ENCODE measurements around the gene COMMD3.
A peak's percentile ranks its signal among the peaks of the same experiment; 100 is the strongest.

Gene COMMD3

DNA sequence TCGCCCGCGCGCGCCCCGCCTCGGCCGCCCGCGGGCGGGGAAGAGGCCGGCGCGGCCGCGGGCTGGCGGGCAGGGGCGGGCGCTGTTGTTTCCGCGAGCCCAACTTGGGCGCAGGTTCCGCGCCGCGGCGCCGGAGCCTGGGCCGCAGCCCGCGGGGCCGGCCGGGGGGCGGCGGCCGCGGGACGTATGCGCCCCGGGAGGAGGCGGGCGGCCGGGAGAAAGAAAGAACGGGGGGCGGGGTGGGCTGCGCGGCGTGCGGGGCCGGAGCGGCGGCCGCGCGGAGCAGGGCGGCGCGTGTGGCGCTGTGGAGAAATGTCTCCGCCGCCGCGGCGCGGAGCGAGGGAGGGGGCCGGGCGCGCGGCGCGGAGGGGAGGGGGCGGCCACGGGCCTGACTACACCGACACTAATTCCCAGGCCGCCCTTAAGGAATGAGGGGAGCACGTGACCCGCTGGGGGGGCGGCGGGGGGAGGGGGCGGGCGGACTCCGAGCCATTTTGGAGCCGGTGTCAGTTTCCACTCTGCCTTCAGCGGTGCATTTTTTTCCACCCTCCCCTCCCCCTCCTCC lies 4.5 kb downstream of the COMMD3 start, which contains the start of gene BMI1:
Gene BMI1, plus strand, starts transcription at position 509 of the 565 bp plus-strand sequence. CDS start 5,351 bp downstream, outside the sequence.
- peak; percentile 39 for DNase-seq

DNA sequence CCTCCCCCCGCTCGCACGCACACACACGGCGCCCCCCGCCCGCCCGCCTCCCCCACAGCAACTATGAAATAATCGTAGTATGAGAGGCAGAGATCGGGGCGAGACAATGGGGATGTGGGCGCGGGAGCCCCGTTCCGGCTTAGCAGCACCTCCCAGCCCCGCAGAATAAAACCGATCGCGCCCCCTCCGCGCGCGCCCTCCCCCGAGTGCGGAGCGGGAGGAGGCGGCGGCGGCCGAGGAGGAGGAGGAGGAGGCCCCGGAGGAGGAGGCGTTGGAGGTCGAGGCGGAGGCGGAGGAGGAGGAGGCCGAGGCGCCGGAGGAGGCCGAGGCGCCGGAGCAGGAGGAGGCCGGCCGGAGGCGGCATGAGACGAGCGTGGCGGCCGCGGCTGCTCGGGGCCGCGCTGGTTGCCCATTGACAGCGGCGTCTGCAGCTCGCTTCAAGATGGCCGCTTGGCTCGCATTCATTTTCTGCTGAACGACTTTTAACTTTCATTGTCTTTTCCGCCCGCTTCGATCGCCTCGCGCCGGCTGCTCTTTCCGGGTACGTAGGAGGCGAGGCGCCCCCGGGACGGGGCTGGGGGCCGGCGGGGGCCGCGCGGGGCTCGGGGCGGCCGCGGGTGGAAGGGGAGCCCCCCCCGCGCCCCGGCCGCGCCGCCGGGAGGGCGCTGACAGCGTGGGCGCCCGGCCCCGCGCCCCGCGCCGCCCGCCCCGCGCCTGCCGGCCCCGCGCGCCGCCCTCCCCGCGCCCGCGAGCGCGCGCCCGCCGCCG lies 5.2 kb downstream of the COMMD3 start:
- DNase-seq = no peak

DNA sequence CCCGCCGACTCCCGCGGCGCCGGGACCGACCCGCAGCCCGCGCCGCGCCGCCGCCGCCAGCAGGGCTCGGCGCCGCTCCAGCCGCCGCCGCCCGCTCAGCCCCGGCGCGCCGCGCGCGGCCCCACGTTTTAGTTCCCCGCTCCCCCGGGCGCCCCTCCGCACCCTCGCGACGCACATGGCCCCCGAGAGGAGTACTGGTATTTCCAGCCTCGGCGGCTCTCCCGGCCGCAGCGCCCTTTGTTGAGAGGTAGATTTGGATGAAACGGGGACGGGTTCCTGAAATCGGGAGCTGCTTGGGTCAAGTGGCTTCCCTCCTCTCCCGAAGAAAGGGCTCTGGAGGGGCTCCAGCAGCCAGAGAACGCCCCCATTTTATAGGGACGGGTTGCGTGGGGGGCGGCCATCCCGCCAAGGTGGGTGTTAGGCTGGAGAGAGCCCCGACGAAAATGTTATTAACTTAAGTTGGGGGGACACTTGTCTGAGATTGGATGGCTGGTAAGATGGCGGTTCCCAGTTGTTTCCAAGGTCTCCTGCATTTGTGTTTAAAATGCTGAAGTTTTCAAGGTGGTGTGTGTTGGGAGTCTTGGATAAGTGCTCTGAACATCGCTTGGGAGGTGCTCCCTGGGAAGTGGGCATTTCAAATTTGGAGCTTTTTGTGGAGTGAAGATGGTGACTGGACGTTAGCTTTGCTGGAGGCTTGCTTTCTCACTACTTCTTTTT lies 5.9 kb downstream of the COMMD3 start:
- no peak for DNase-seq

DNA sequence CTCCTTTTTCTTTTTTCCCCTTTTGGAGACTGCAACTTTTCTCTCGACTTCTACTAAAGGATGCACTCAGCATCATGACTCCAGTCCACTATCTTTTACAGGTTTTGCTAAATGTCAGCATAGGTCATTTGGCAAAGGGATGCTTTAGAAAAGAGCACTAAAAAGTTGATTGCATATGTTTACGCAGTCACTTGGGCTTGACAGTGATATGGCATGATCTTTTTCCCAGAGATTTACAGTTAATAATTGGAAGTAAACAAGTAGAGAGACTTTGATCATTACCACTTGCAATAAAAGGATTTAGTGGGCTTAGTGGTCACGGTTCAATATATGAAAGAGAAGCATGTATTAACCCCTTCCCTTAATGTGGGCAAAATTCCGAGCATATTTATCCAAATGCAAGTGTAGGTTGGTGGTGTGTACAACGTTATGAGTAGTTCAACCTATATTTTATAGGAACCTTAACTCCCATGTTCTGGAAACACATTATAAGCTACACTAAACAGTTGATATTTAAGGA lies 6.5 kb downstream of the COMMD3 start:
- no peak for DNase-seq

DNA sequence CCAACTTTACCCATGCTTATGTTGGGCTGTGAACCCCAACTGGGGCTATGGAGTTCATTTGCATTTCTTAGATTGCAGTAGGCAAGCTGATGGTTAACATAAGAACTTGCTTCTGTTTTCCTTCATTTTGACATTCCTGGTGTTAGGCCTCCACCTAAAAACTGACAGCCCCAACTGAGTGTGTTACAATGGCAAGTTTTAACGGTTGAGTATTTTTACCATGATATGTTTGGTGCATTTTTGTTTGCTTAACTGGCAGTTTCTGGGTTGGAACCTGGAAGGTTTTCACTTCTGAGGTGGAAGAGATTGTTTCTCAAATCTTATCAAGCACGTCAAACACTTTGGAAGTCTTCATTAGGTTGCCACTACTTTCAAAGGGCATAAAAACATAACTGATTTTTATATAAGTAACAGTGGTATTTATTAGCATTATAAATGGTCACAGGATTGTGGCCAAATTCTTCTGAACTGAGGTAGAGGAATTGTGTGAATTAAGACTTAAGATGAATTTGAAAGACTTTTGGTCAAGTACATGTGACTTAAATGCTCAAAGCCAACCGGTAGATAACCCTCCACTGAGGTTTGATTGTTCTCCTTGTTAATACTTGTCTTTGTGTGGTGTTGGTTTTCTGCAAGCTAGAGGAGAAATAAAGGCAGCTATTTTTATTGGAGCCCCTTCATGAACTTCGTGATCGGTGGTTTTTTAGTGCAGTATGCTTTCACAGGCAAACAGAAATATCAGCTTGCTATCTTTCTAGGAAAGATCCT lies 7.5 kb downstream of the COMMD3 start:
- no peak for DNase-seq

DNA sequence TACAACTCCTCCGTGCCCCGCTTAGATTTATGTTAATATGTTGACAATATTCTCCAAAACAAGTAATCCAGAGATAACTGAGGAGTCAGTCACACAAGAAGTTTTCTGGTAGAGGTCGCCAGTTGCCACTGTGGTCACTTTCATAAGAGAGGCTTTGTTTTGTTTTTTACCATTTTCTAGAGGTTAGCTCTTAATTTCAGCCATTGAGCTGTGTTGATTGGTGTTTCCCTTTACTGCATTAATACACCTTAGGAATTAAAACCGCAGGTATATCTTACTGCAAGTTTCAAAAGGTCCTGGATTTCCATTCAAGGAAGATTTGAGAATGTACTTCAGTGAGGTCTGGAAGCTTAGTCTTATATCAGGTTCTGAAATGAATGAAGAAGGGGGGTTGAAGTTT lies 8.2 kb downstream of the COMMD3 start:
- DNase-seq = no peak

DNA sequence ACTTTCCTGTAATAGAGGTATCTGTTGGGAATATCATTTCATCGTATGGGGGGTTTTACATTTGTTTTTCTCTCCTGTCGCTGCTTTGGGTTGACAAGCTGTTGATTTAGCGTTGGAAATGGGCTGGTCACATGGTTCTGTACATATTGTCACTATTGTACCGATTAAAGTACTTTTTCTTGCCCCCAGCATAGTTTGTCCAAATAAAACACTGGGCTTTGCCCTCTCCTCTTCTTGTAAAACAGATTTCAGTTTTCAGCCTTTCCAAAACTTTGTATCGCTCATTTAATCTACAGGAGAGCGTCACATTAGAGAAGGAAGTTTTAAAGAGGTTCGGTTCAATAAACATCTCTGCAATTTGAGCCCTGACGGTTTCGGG lies 8.7 kb downstream of the COMMD3 start:
- no peak for DNase-seq

DNA sequence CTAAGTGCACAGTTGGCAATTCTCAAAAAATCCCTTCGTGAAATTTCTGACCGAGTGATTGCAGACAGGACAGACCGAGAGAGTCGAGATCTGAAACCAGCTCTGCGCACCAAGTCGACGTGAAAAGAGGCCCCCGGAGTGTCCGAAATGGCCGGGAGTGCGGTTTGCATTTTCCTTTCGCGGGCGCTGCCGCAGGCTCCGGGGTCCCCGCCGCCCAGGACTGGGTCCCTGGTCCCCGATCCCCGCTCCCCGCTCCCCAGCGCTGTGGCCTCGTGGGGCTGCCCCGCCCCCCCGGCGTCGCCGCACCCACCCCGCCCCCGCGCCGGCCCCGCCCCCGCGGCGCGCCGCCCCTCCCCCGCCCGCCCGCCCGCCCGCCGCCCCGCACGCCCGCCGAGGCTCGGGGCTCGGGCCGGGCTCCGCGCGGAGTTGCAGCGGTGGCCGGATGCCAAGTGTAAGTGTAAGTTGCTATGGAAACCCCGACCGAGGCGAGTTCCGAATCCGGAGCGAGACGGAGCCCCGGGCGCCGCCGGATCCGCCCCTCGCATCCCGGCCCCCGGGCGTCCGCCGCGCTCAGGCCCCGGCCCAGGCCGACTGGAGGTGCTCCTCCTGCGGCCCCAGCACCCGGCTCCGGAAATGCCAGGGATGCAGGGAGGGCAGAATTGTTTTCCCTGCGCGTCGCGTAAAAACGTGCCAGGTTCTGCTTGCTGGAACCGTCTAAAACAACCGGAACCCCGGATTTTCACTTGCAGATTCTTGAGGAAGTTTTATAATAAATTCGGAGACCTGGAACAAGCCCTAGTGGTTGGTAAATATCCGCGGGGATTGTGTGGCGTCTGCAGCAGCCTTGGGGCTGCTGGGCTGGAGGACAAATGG lies 9.3 kb downstream of the COMMD3 start:
- peak; percentile 15 for DNase-seq

DNA sequence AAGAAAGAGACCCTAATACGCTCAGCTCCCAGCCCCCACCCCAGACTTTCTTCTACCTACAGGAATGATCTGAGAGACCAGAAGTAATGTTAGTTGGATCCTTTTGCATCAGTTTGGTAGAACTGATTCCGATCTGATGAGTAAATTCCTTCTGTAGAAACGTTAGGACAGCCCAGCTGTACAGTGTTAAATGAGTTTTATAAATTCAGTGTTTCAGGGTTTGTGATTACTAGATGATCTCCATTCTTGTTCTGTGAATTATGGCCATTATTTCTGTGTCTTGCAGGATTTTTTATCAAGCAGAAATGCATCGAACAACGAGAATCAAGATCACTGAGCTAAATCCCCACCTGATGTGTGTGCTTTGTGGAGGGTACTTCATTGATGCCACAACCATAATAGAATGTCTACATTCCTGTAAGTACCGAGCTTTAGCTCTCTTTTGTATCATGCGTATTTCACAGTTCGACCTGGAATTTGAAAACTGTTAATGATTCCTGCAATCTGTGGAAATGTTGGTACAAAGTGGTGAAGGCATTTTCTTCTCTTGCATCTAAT lies 10.0 kb downstream of the COMMD3 start:
- DNase-seq = no peak

DNA sequence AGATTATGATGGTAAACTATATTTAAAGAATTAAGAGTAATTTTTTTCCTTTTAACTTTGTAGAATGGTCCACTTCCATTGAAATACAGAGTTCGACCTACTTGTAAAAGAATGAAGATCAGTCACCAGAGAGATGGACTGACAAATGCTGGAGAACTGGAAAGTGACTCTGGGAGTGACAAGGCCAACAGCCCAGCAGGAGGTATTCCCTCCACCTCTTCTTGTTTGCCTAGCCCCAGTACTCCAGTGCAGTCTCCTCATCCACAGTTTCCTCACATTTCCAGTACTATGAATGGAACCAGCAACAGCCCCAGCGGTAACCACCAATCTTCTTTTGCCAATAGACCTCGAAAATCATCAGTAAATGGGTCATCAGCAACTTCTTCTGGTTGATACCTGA lies 13.0 kb downstream of the COMMD3 start:
- DNase-seq = no peak

DNA sequence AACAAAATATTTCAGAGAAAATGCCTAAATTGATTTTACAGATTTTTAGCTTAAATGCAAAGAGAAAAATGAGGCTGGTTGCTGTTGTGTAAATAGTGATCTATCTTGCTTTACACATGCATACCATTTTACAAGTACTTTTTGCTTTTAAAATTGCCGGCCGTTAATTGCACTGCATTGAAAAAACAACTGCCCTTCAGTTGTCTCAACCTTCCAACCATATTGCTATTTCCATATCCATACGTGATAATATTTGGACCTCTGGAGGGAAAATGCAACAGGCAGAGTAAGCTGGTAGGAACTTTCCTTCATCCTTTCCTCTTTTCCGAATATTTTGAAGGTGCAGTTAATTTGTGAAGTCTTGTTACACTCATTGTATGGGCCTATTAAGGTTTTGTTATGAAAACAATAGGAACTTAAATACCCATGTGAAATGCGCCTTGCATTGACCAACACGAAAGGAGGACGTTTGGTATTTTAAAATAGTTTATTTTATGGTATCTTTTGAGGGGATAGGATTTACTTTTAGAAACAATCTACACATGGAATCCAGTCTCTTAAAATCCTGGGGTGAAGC lies 16.0 kb downstream of the COMMD3 start:
- no peak for DNase-seq

DNA sequence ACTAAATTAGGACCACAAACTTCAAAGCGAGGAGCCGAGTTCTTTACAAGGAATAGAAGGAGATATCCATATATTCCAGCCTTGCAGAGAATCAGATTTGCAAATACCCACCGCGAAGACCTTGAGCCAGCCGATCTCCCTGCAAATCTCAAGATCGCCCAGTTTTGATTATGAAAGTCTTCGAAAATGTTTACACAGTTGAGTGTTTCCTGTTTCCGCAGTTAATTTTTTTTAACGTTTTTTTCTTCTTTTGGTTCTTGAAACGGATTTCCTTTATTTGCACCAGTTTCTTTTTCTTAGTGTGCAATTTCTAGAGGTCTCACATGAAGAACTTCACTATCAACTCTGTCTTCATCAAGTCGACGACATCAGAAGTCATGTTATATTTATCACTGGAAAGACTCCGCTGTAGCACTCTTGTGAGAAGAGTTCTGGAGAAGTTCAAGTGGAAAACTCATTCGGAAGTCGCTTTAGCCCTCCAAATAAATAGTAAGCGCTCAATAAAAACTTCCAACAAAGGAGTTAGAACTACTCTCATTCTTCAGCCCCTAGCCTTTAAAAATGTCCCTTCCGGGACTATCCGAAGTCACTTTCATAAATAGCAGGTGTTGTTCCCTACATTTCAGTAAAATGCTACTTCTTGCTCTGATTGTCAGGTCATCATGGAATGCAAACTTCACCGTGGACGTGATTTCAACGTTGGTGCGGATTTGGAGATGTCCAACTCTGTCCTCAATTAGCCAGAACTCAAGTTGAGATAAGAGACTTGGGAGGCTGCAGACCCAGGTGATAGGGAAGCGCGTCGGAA lies 17.2 kb downstream of the COMMD3 start:
- DNase-seq = no peak

DNA sequence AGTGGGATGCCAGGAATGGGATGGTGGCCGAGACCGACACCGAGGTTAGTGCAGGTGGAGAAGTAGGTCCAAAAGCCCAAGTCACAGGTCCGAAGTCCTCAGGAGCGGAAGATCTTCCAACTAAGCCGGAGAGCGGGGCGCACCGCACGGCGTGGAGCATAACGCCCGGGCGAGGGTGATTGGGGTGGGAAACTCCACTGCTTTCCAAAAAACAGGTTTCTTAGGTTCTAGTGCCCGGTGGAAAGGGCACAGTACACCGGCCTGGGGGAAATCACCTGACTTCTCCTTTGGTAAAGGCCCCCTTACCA lies 17.7 kb downstream of the COMMD3 start:
- no peak for DNase-seq

DNA sequence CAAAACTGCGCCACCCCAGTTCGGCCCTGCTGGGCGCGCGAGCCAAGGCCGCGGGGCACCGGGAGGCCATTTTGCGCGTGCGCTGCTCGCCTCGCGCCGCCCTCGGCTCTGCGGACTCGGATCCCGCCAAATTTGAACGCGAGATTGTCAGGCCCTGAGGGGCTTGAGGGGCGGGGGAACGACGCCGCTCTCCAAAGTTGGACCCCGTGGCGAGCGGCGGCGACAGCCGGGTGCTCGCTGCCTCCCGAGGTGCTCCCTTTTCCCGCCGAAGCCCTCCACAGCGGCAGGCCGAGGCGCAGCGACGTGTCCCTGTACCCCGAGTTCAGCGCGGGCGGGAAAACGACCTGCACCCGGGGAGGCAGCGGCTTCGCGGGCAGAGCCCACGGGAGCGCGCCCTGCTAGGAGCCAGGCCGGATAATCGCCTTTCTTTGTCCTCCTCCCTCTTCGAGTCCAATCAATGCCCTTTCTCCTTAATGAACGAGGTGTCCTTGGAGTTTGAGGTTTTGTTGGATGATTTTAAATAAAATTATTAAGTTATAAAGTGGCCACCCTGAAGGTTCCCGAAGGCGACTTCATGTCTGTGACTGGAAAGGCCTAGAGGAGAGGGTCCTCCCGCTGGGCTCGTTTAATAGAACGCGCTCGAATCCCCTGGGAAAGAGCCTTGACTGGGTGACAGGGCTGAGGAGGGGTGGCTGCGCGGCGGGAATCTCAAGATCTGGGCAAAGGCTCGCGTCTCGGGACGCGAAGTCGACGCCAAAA lies 18.4 kb downstream of the COMMD3 start:
- no peak for DNase-seq

DNA sequence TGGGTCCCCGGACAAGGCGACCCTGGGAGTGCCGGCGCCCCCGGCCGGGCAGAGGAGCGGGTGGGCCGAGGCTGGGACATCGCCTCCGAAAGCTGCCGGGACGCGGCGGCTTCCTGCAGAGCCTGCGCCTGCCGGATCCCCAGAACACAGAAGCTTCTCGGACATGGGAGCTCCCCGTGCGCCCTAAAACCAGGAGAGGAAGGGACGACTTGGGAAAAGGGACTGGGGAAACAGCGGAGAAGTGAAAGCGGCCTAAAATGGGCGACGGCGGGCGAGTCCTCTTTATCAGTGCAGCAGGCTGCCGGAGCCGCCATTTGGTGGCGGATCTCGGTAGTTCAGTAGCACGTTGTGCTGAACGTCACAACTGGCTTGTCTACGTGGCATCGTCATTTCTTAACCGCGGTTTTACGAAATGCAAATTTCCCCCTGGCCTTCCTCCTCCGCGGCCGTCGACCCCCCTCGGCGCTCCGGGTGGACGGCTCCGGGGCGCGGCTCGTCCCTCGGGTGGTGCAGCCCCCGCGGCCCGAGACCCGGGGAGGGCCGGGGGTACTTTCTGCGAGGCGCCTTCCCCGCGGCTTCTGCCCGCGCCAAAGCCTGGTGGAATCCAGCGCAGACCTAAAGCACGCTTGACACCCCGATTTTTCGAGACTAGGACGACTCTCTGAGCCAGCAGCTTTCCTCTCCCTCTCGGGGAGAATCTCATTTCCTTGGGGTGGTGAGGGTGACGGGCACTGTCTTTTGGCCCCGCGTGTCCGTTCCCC lies 19.2 kb downstream of the COMMD3 start:
- no peak for DNase-seq

DNA sequence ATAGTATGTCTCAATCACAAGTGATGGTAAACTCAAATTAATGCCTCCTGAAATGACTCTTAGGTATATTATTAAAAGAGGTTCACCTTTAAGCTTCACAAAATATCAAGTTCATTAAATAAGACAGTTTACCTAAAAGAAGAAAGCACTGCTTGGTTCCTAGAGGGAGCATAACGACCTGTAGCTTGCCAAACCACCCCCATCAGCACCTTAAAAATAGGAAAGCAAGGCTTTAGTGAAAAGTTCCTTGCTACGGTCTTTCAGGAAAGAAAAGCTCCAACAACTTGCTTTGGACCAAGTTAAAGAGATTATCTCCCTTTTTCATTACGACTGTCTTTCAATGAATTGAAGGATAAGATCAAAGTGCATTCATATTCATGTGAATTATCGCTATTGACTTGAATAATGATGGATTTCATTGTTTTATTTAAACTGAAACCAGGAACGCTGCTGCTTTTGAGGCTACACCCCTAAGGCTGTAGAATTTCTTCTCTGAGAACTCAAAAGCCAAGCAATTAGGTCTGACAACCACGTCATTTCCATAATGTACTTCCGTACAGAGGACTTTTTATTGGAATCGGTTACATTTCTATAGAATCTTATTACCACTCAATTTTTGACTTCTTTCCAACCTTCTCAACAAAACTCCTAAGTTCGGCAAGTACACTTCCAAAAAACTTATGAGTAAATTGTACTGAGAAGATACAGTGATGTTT lies 22.2 kb downstream of the COMMD3 start:
- DNase-seq = no peak

DNA sequence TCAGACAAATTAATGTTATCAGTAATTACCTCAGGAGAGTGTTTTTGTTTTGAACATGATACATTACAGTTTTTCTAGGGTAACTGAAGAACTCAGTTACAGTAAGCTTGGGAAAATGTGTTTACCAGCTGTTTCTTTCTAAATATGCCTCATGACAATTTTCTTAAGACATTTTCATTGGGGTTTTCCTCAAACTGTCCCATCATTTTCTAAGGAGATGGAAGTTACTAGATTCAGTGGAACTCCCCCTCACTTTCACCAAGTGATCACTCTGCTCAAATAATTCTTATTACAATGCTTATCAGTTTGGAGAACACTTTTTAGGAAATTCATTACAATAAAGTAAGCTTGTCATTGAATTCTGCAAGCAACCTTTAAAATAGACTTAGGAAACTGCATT lies 22.7 kb downstream of the COMMD3 start:
- DNase-seq = no peak

DNA sequence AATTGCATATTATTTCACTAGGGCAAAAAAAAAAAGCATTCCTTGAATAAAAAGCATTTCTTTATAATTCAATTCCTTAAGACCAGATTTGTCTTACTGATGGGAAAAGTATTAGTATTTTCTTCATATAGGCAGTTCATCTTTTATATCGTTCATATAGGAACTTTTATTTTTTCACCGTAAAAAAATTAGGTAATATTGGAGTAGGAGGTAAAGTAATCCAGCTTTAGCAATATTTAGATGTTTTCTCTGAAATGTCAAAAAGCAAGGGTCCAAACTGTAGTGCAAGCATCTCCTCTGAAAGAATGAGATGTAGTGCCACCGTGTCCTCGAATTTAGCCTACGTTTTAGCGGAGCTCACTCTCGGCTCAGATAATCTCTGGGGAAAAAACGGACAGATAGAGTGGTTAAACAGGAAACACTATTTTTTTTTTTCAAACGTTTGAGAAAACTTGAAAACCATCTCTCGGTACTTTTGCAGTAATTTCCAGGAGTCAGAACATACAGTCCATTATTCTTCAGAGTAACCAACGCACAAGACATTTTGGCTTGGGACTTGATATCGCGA lies 23.7 kb downstream of the COMMD3 start:
- DNase-seq = no peak
